Liver (tissue), 9 donors: ENCODE measurements around the gene DIP2C. TPM values are rescaled to one million over a fixed set of nuclear protein-coding genes. Genes with fewer than 3 reads are reported as not detected.

Source experiments
- DNase-seq: peaks from one replicate; pipeline ENCODE4 v3.0.0-alpha.2; 2017; ENCODE audit warnings: low spot score
- H3K27ac ChIP-seq, 2 donors: one replicate each; pipeline ENCODE4 v1.7.0; 2013; ENCODE audit warnings: inconsistent platforms in 2 of 2, low read length in 2 of 2, control low read depth in 1 of 2, low read depth in 1 of 2, mild to moderate bottlenecking in 1 of 2
- H3K27me3 ChIP-seq, 4 donors: one replicate each; pipeline versions ENCODE4 v1.6.1 to v1.7.0; 2013; ENCODE audit warnings: low read length in 3 of 4, inconsistent platforms in 1 of 4, mild to moderate bottlenecking in 1 of 4, moderate library complexity in 1 of 4; ENCODE audit not compliant: control insufficient read depth in 4 of 4, insufficient read depth in 4 of 4
- H3K36me3 ChIP-seq, 4 donors: one replicate each; pipeline versions ENCODE4 v1.6.1 to v1.7.0; 2013; ENCODE audit warnings: low read length in 3 of 4, mild to moderate bottlenecking in 3 of 4, low read depth in 1 of 4, moderate library complexity in 1 of 4; ENCODE audit not compliant: control insufficient read depth in 4 of 4, insufficient read depth in 3 of 4
- H3K4me1 ChIP-seq, 4 donors: one replicate each; pipeline versions ENCODE4 v1.6.1 to v1.7.0; 2013; ENCODE audit warnings: low read length in 3 of 4, mild to moderate bottlenecking in 3 of 4, moderate library complexity in 1 of 4; ENCODE audit not compliant: control insufficient read depth in 4 of 4, insufficient read depth in 4 of 4
- H3K4me3 ChIP-seq, 3 donors: one replicate each; pipeline versions ENCODE4 v1.6.1 to v1.7.0; 2013; ENCODE audit warnings: low read length in 3 of 3, control low read depth in 1 of 3, low read depth in 1 of 3, mild to moderate bottlenecking in 1 of 3
- H3K9ac ChIP-seq, 2 donors: one replicate each; pipeline ENCODE4 v1.7.0; 2013; ENCODE audit warnings: low read length in 2 of 2, mild to moderate bottlenecking in 2 of 2, moderate library complexity in 2 of 2, control low read depth in 1 of 2, low read depth in 1 of 2
- H3K9me3 ChIP-seq, 4 donors: one replicate each; pipeline versions ENCODE4 v1.6.1 to v1.7.0; 2013; ENCODE audit warnings: low read length in 3 of 4; ENCODE audit not compliant: control insufficient read depth in 4 of 4
- CTCF ChIP-seq: fragments of 150-350 bp; IDR thresholded peaks from 2 replicates; pipeline ENCODE4 v1.5.1; 2017; ENCODE audit warnings: improper control_type of control experiment, low read depth, low read length; ENCODE audit not compliant: missing input control
- EGR1 ChIP-seq, 2 donors: IDR thresholded peaks; 2 replicates each; pipeline ENCODE4 v1.6.1; 2016 to 2018; ENCODE audit warnings: antibody characterized with exemption in 2 of 2, low read depth in 2 of 2
- FOXA1 ChIP-seq: IDR thresholded peaks from 2 replicates; pipeline ENCODE4 v1.6.1; 2016; ENCODE audit warnings: antibody characterized with exemption
- FOXA2 ChIP-seq: IDR thresholded peaks from 2 replicates; pipeline ENCODE4 v1.6.1; 2016; ENCODE audit warnings: antibody characterized with exemption
- GABPA ChIP-seq, 2 donors: IDR thresholded peaks in 1 of 2; conservative IDR thresholded peaks in 1 of 2; 2 replicates each; pipeline ENCODE4 v1.6.1; 2016; ENCODE audit warnings: antibody characterized with exemption in 2 of 2, mild to moderate bottlenecking in 1 of 2, moderate library complexity in 1 of 2
- HNF4A ChIP-seq, 2 donors: conservative IDR thresholded peaks; 2 replicates each; pipeline ENCODE4 v1.6.1; 2016; ENCODE audit warnings: antibody characterized with exemption in 2 of 2, mild to moderate bottlenecking in 2 of 2
- HNF4G ChIP-seq: IDR thresholded peaks from 2 replicates; pipeline ENCODE4 v1.6.1; 2016; ENCODE audit warnings: antibody characterized with exemption
- JUND ChIP-seq, 2 donors: IDR thresholded peaks; 2 replicates each; pipeline ENCODE4 v1.6.1; 2016; ENCODE audit warnings: antibody characterized with exemption in 2 of 2
- NR2F2 ChIP-seq: IDR thresholded peaks from 2 replicates; pipeline ENCODE4 v1.6.1; 2016; ENCODE audit warnings: antibody characterized with exemption
- REST ChIP-seq: IDR thresholded peaks from 2 replicates; pipeline ENCODE4 v1.6.1; 2016; ENCODE audit warnings: antibody characterized with exemption, mild to moderate bottlenecking
- TAF1 ChIP-seq: conservative IDR thresholded peaks from 2 replicates; pipeline ENCODE4 v1.6.1; 2016; ENCODE audit warnings: antibody characterized with exemption, mild to moderate bottlenecking
- WGBS: extraction: QIAGEN DNeasy Blood & Tissue Kit; methylation state at CpG from one replicate; pipeline ENCODE4 v1.1.7; 2013; 5-methylcytosine and 5-hydroxymethylcytosine counted together
- polyA plus RNA-seq, 2 donors: library from polyadenylated mRNA; stranded (reverse) in 1 of 2; unstranded in 1 of 2; fragments of 200-250 nt in 1 of 2; fragments of >200 nt in 1 of 2; fragmentation: Nextera tagmentation in 1 of 2; extraction: Ambion mirVana in 1 of 2; gene quantifications; one replicate each; pipeline versions ENCODE4 v1.2.1 to v1.2.3, GENCODE V29; 2013 to 2015
- total RNA-seq, 2 donors: library from RNA; depleted of rRNA; stranded (reverse); fragments of >200 nt; gene quantifications; one replicate each; pipeline ENCODE4 v1.2.3, GENCODE V29; 2014
- donor health status: healthy.
- donor health status: healthy.
- donor health status: healthy.
- donor health status: healthy.
- donor health status: healthy.

The DIP2C gene
- total and polyA plus RNA-seq, 4 donors = 4.2 to 12.2 (median 5.7) TPM

GRCh38 chr10:508726-509125, 180.7 kb downstream of the DIP2C start:
- TF ChIP-seq HNF4G = no peak
- TF ChIP-seq FOXA1 = no peak
- TF ChIP-seq JUND (IDR thresholded peaks at IDR 0.05) = no peak
- TF ChIP-seq CTCF = no peak
- TF ChIP-seq FOXA2 = no peak
- no peak for TF ChIP-seq REST
- no peak for TF ChIP-seq TAF1
- no peak for TF ChIP-seq NR2F2
- no peaks in the 10 kb centered on the region for H3K36me3 ChIP-seq
- no peaks in the 10 kb centered on the region for H3K9me3 ChIP-seq
- H3K27ac ChIP-seq = no peak overlapping the region
- peaks cover 0 to 11% (median 3%) of the 10 kb centered on the region in 4 donors for H3K4me1 ChIP-seq
- no peak overlapping the region for H3K9ac ChIP-seq
- WGBS = 94% methylated on average over 13 of the region's 13 CpGs
- H3K27me3 ChIP-seq = no peaks in the 10 kb centered on the region
- no peak overlapping the region for H3K4me3 ChIP-seq
- no peak for DNase-seq

GRCh38 chr10:507908-508444, 181.5 kb downstream of the DIP2C start:
- WGBS = 92% methylated on average over 12 of the region's 12 CpGs
- DNase-seq = no peak
- Histone ChIP-seq H3K4me1 (peaks cover 0 to 6% (median 0%) of the 10 kb centered on the region in 4 donors), H3K9ac (no peak overlapping the region), H3K36me3 (no peaks in the 10 kb centered on the region), H3K27ac (no peak overlapping the region), H3K27me3 (no peaks in the 10 kb centered on the region), H3K4me3 (no peak overlapping the region), H3K9me3 (no peaks in the 10 kb centered on the region)
- TF ChIP-seq EGR1 (IDR thresholded peaks at IDR 0.05; ENCODE audit: low read depth in 2 of 2) = no peak
- no peak for TF ChIP-seq JUND (IDR thresholded peaks at IDR 0.05)

- no peak overlapping the region for H3K9ac ChIP-seq
- H3K27me3 ChIP-seq = no peaks in the 10 kb centered on the region
- DNase-seq = no peak
- TF ChIP-seq NR2F2 (no peak), HNF4A (conservative IDR thresholded peaks at IDR 0.05) (no peak), CTCF (no peak), GABPA (IDR thresholded peaks at IDR 0.05 in 1 of 2, conservative IDR thresholded peaks at IDR 0.05 in 1 of 2) (no peak)
- H3K9me3 ChIP-seq = no peaks in the 10 kb centered on the region
- WGBS = 93% methylated on average over 16 of the region's 16 CpGs
- no peak overlapping the region for H3K4me3 ChIP-seq
- peaks cover 0 to 6% (median 0%) of the 10 kb centered on the region in 4 donors for H3K4me1 ChIP-seq
- no peaks in the 10 kb centered on the region for H3K36me3 ChIP-seq
- H3K27ac ChIP-seq = no peak overlapping the region
Measured at GRCh38 chr10:507355-507699, 182.1 kb downstream of the DIP2C start.
